Spleen (tissue), 11 donors: Measurements from ENCODE around the gene VANGL2. TPM values are rescaled to one million over a fixed set of nuclear protein-coding genes. Genes with fewer than 3 reads are reported as not detected.

Experiments used
- DNase-seq: peaks from one replicate; pipeline ENCODE4 v3.0.0-alpha.2; 2020
- H3K27ac ChIP-seq, 8 donors: fragments of 200-600 bp; sonication (generic) in 7 of 8; 1 replicate in 4 of 8; 2 replicates in 4 of 8; pipeline versions ENCODE4 v1.5.0 to v1.8.0; 2016 to 2021; ENCODE audit warnings: inconsistent platforms in 4 of 8, mild to moderate bottlenecking in 4 of 8, moderate library complexity in 1 of 8
- H3K27me3 ChIP-seq, 7 donors: fragments of 200-600 bp; sonication (generic) in 6 of 7; replicated peaks in 1 of 7; 1 replicate in 4 of 7; 2 replicates in 3 of 7; pipeline versions ENCODE4 v1.5.0 to v1.8.0; 2016 to 2021; ENCODE audit warnings: inconsistent platforms in 3 of 7, mild to moderate bottlenecking in 1 of 7
- H3K36me3 ChIP-seq, 6 donors: fragments of 200-600 bp; sonication (generic) in 5 of 6; 1 replicate in 4 of 6; 2 replicates in 2 of 6; pipeline versions ENCODE4 v1.5.0 to v1.8.0; 2016 to 2021; ENCODE audit warnings: inconsistent platforms in 2 of 6
- H3K4me1 ChIP-seq, 6 donors: fragments of 200-600 bp; sonication (generic) in 5 of 6; 1 replicate in 3 of 6; 2 replicates in 3 of 6; pipeline versions ENCODE4 v1.5.0 to v1.8.0; 2016 to 2021; ENCODE audit warnings: inconsistent platforms in 3 of 6
- H3K4me3 ChIP-seq, 8 donors: fragments of 200-600 bp; sonication (generic) in 7 of 8; 1 replicate in 4 of 8; 2 replicates in 4 of 8; pipeline versions ENCODE4 v1.5.0 to v1.8.0; 2016 to 2021; ENCODE audit warnings: inconsistent platforms in 4 of 8, mild to moderate bottlenecking in 4 of 8, moderate library complexity in 2 of 8
- H3K9me3 ChIP-seq, 8 donors: fragments of 200-600 bp; sonication (generic) in 7 of 8; 1 replicate in 4 of 8; 2 replicates in 4 of 8; pipeline versions ENCODE4 v1.5.0 to v1.8.0; 2016 to 2021; ENCODE audit warnings: inconsistent platforms in 4 of 8
- CTCF ChIP-seq, 11 experiments: fragments of 200-600 bp in 7 of 11; fragments of 450-650 bp in 4 of 11; sonication (generic) in 4 of 11; IDR thresholded peaks in 8 of 11; conservative IDR thresholded peaks in 3 of 11; 1 replicate in 7 of 11; 2 replicates in 4 of 11; pipeline versions ENCODE4 v1.4.0 to v1.8.0; 2016 to 2021; ENCODE audit warnings: antibody characterized with exemption in 11 of 11, inconsistent platforms in 4 of 11, mild to moderate bottlenecking in 1 of 11
- POLR2A ChIP-seq, 3 donors: fragments of 450-650 bp; IDR thresholded peaks; one replicate each; pipeline ENCODE4 v1.5.1; 2017; ENCODE audit warnings: antibody characterized with exemption in 3 of 3, mild to moderate bottlenecking in 1 of 3
- POLR2AphosphoS5 ChIP-seq, 3 donors: sonication (generic); formaldehyde crosslinking; IDR thresholded peaks; one replicate each; pipeline ENCODE4 v1.5.1; 2017; ENCODE audit warnings: antibody characterized with exemption in 3 of 3
- WGBS, 5 donors: extraction: QIAGEN DNeasy Blood & Tissue Kit in 3 of 5; methylation state at CpG; one replicate each; pipeline versions ENCODE4 v1.1.5 to v1.1.7; 2013 to 2018; 5-methylcytosine and 5-hydroxymethylcytosine counted together
- intact Hi-C: fragments of 100-400 bp; cut with DNase I; formaldehyde crosslinking; loops from one replicate; pipeline ENCODE4 v1.15.0; 2023; ENCODE audit warnings: low total_unique reads
- polyA plus RNA-seq, 3 donors: library from polyadenylated mRNA; stranded (reverse); fragments of 200-250 nt; gene quantifications; one replicate each; pipeline ENCODE4 v1.2.1, GENCODE V29; 2013
- total RNA-seq, 7 donors: library from RNA; depleted of rRNA in 3 of 7; stranded (reverse); fragments of >200 nt in 3 of 7; fragmentation: NEBNext Ultra II Directional in 4 of 7; extraction: Animal tissue kit (Norgen Biotek cat#: 25700) in 4 of 7; gene quantifications; one replicate each; pipeline versions ENCODE4 v1.1.0 to v1.2.1, GENCODE V29; 2016 to 2021
- donor health status: healthy with polysubstance abuse.
- donor health status: DM: no; HTN: no; CAD: no; lungs with moderate emphysema.
- donor health status: DM: no; HTN: no; CAD: no.
- donor health status: Bipolar disorder and iron deficiency.
- donor health status: healthy.
- donor health status: DM: no; HTN: no; CAD: no.
- donor health status: DM: yes; HTN: yes; CAD: no.

The VANGL2 gene
- total and polyA plus RNA-seq, 10 donors, result 0.65 to 7.7 (median 2.0) TPM

GRCh38 chr1:160354388-160354985 lies 45.9 kb upstream of the VANGL2 start:
- Histone ChIP-seq H3K4me1 (no peaks in the 10 kb centered on the region), H3K27me3 (no peaks in the 10 kb centered on the region), H3K27ac (no peak overlapping the region), H3K36me3 (peaks cover 22 to 100% (median 100%) of the 10 kb centered on the region in 6 donors), H3K4me3 (no peak overlapping the region), H3K9me3 (no peaks in the 10 kb centered on the region)
- peak in 7 of 11 experiments; percentile 10 to 55 (median 34) for TF ChIP-seq CTCF (IDR thresholded peaks at IDR 0.05 in 8 of 11, conservative IDR thresholded peaks at IDR 0.05 in 3 of 11)
- no peak for TF ChIP-seq POLR2A (IDR thresholded peaks at IDR 0.05)
- WGBS, 5 donors, result 77 to 98% (median 86%) methylated on average over 4 to 5 of the region's 5 CpGs
- intact Hi-C loops, result no loop called here
- DNase-seq, result no peak

GRCh38 chr1:160357286-160358002 lies 42.9 kb upstream of the VANGL2 start:
- Histone ChIP-seq H3K4me1 (no peaks in the 10 kb centered on the region), H3K4me3 (no peak overlapping the region), H3K36me3 (peaks cover 14 to 92% (median 81%) of the 10 kb centered on the region in 6 donors), H3K27ac (no peak overlapping the region), H3K9me3 (no peaks in the 10 kb centered on the region), H3K27me3 (no peaks in the 10 kb centered on the region)
- 73 to 88% (median 84%) methylated on average over 7 of the region's 7 CpGs for WGBS, 5 donors
- DNase-seq, result no peak
- intact Hi-C loops, result no loop called here
- TF ChIP-seq POLR2AphosphoS5 (IDR thresholded peaks at IDR 0.05), result no peak
- no peak for TF ChIP-seq POLR2A (IDR thresholded peaks at IDR 0.05)
- no peak for TF ChIP-seq CTCF (IDR thresholded peaks at IDR 0.05 in 8 of 11, conservative IDR thresholded peaks at IDR 0.05 in 3 of 11)

GRCh38 chr1:160358073-160358472 lies 42.3 kb upstream of the VANGL2 start:
- H3K36me3 ChIP-seq, result peaks cover 14 to 86% (median 75%) of the 10 kb centered on the region in 6 donors
- DNase-seq, result no peak
- WGBS, 5 donors, result 90 to 100% (median 93%) methylated on average over 4 of the region's 4 CpGs
- intact Hi-C loops, result no loop called here
- no peak overlapping the region for H3K27ac ChIP-seq
- H3K4me3 ChIP-seq, result no peak overlapping the region
- TF ChIP-seq POLR2A (IDR thresholded peaks at IDR 0.05), result no peak
- no peak for TF ChIP-seq POLR2AphosphoS5 (IDR thresholded peaks at IDR 0.05)
- TF ChIP-seq CTCF (IDR thresholded peaks at IDR 0.05 in 8 of 11, conservative IDR thresholded peaks at IDR 0.05 in 3 of 11), result no peak
- H3K27me3 ChIP-seq, result no peaks in the 10 kb centered on the region
- H3K4me1 ChIP-seq, result no peaks in the 10 kb centered on the region
- no peaks in the 10 kb centered on the region for H3K9me3 ChIP-seq

- H3K4me3 ChIP-seq, result no peak overlapping the region
- H3K36me3 ChIP-seq, result peaks cover 7 to 70% (median 59%) of the 10 kb centered on the region in 6 donors
- TF ChIP-seq CTCF (IDR thresholded peaks at IDR 0.05 in 8 of 11, conservative IDR thresholded peaks at IDR 0.05 in 3 of 11), result no peak
- TF ChIP-seq POLR2AphosphoS5 (IDR thresholded peaks at IDR 0.05), result peak in 1 of 3 donors; percentile 14
- H3K27me3 ChIP-seq, result no peaks in the 10 kb centered on the region
- H3K27ac ChIP-seq, result no peak overlapping the region
- 90 to 96% (median 94%) methylated on average over 9 of the region's 9 CpGs for WGBS, 5 donors
- intact Hi-C loops, result no loop called here
- no peak for DNase-seq
- H3K9me3 ChIP-seq, result no peaks in the 10 kb centered on the region
- no peaks in the 10 kb centered on the region for H3K4me1 ChIP-seq
Measured at GRCh38 chr1:160359559-160360226, 40.7 kb upstream of the VANGL2 start.
